ENCODE data around the gene CHCHD6.

- TF ChIP-seq CTCF (IDR thresholded peaks at IDR 0.05) (no peak), POLR2A (IDR thresholded peaks at IDR 0.05) (no peak)
Observed at GRCh38 chr3:126979046-126979628, 275.1 kb downstream of the CHCHD6 start.
